ENCODE results near the gene SH3D19.

Gene SH3D19

GRCh38 chr4:151095142-151095541 is 230.3 kb downstream of the SH3D19 start:
- DNase-seq, result no peak
- Histone ChIP-seq H3K79me1 (ENCODE audit: low read length) (no peaks in the 10 kb centered on the region), H2AK5ac (ENCODE audit: low read length) (no peak overlapping the region), H3K18ac (ENCODE audit: low read length) (no peak overlapping the region), H3K23ac (ENCODE audit: low read length) (no peak overlapping the region), H3K4ac (ENCODE audit: low read depth, low read length) (no peak overlapping the region), H3K79me2 (ENCODE audit: control insufficient read depth, insufficient read depth, low read length) (peaks cover 7% of the 10 kb centered on the region), H3K4me3 (ENCODE audit: low read length) (no peak overlapping the region), H3K27ac (ENCODE audit: low read depth, low read length) (no peak overlapping the region), H3K4me1 (ENCODE audit: control insufficient read depth, low read depth, low read length) (no peaks in the 10 kb centered on the region), H3K27me3 (ENCODE audit: insufficient read depth, low read length, poor library complexity) (no peaks in the 10 kb centered on the region), H2BK120ac (ENCODE audit: low read depth, low read length) (no peak overlapping the region), H3K4me2 (ENCODE audit: low read length) (no peak overlapping the region), H2BK5ac (ENCODE audit: low read length) (no peak overlapping the region), H4K8ac (ENCODE audit: low read depth, low read length) (no peak overlapping the region), H3K9ac (ENCODE audit: low read length) (no peak overlapping the region), H4K5ac (ENCODE audit: low read length) (no peak overlapping the region), H2BK15ac (replicated peaks; ENCODE audit: low read depth) (no peak overlapping the region), H3K36me3 (ENCODE audit: control insufficient read depth, insufficient read depth, low read length) (no peaks in the 10 kb centered on the region), H3K56ac (ENCODE audit: low read length) (no peak overlapping the region)
- WGBS (ENCODE audit: extremely low coverage, insufficient coverage, low lambda C conversion rate), result no CpG with 5 or more reads among the region's 3 CpGs

- H3K36me3 ChIP-seq (ENCODE audit: control insufficient read depth, insufficient read depth, low read length), result no peaks in the 10 kb centered on the region
- no peak overlapping the region for H3K23ac ChIP-seq (ENCODE audit: low read length)
- no peak overlapping the region for H3K4me3 ChIP-seq (ENCODE audit: low read length)
- no peaks in the 10 kb centered on the region for H3K27me3 ChIP-seq (ENCODE audit: insufficient read depth, low read length, poor library complexity)
- no peaks in the 10 kb centered on the region for H3K79me2 ChIP-seq (ENCODE audit: control insufficient read depth, insufficient read depth, low read length)
- peak overlapping the region; percentile 35 for H2BK5ac ChIP-seq (ENCODE audit: low read length)
- no peak overlapping the region for H4K5ac ChIP-seq (ENCODE audit: low read length)
- no peak overlapping the region for H3K9ac ChIP-seq (ENCODE audit: low read length)
- no peak overlapping the region for H4K8ac ChIP-seq (ENCODE audit: low read depth, low read length)
- H3K18ac ChIP-seq (ENCODE audit: low read length), result no peak overlapping the region
- WGBS (ENCODE audit: extremely low coverage, insufficient coverage, low lambda C conversion rate), result no CpG with 5 or more reads among the region's 2 CpGs
- no peaks in the 10 kb centered on the region for H3K79me1 ChIP-seq (ENCODE audit: low read length)
- peak overlapping the region; percentile 51 for H3K56ac ChIP-seq (ENCODE audit: low read length)
- H2BK15ac ChIP-seq (replicated peaks; ENCODE audit: low read depth), result no peak overlapping the region
- peak overlapping the region; percentile 72 for H2AK5ac ChIP-seq (ENCODE audit: low read length)
- no peak for DNase-seq
- no peak overlapping the region for H3K4ac ChIP-seq (ENCODE audit: low read depth, low read length)
- H3K4me1 ChIP-seq (ENCODE audit: control insufficient read depth, low read depth, low read length), result no peaks in the 10 kb centered on the region
- no peak overlapping the region for H3K4me2 ChIP-seq (ENCODE audit: low read length)
- H2BK120ac ChIP-seq (ENCODE audit: low read depth, low read length), result no peak overlapping the region
- H3K27ac ChIP-seq (ENCODE audit: low read depth, low read length), result no peak overlapping the region
These were observed 231.1 kb downstream of the SH3D19 start for GRCh38 chr4:151094290-151094751.

GRCh38 chr4:151093203-151093602 is 232.2 kb downstream of the SH3D19 start:
- H3K36me3 ChIP-seq (ENCODE audit: control insufficient read depth, insufficient read depth, low read length), result no peaks in the 10 kb centered on the region
- H3K79me2 ChIP-seq (ENCODE audit: control insufficient read depth, insufficient read depth, low read length), result no peaks in the 10 kb centered on the region
- H3K18ac ChIP-seq (ENCODE audit: low read length), result peak overlapping the region; percentile 81
- no peak overlapping the region for H3K9ac ChIP-seq (ENCODE audit: low read length)
- peak overlapping the region; percentile 77 for H3K4ac ChIP-seq (ENCODE audit: low read depth, low read length)
- H2AK5ac ChIP-seq (ENCODE audit: low read length), result no peak overlapping the region
- H4K8ac ChIP-seq (ENCODE audit: low read depth, low read length), result no peak overlapping the region
- H3K27me3 ChIP-seq (ENCODE audit: insufficient read depth, low read length, poor library complexity), result no peaks in the 10 kb centered on the region
- no peak overlapping the region for H4K5ac ChIP-seq (ENCODE audit: low read length)
- no CpG with 5 or more reads among the region's 3 CpGs for WGBS (ENCODE audit: extremely low coverage, insufficient coverage, low lambda C conversion rate)
- H3K4me3 ChIP-seq (ENCODE audit: low read length), result no peak overlapping the region
- peak overlapping the region; percentile 95 for H2BK120ac ChIP-seq (ENCODE audit: low read depth, low read length)
- DNase-seq, result peak; percentile 51
- H3K23ac ChIP-seq (ENCODE audit: low read length), result no peak overlapping the region
- no peaks in the 10 kb centered on the region for H3K79me1 ChIP-seq (ENCODE audit: low read length)
- peak overlapping the region; percentile 17 for H2BK5ac ChIP-seq (ENCODE audit: low read length)
- no peaks in the 10 kb centered on the region for H3K4me1 ChIP-seq (ENCODE audit: control insufficient read depth, low read depth, low read length)
- peak overlapping the region; percentile 67 for H3K27ac ChIP-seq (ENCODE audit: low read depth, low read length)
- H3K4me2 ChIP-seq (ENCODE audit: low read length), result no peak overlapping the region
- peak overlapping the region; percentile 15 for H3K56ac ChIP-seq (ENCODE audit: low read length)
- H2BK15ac ChIP-seq (replicated peaks; ENCODE audit: low read depth), result no peak overlapping the region

- no peak overlapping the region for H3K23ac ChIP-seq (ENCODE audit: low read length)
- H3K18ac ChIP-seq (ENCODE audit: low read length), result peak overlapping the region; percentile 81
- H2BK15ac ChIP-seq (replicated peaks; ENCODE audit: low read depth), result no peak overlapping the region
- no peak overlapping the region for H3K4me3 ChIP-seq (ENCODE audit: low read length)
- DNase-seq, result peak; percentile 81
- no peak overlapping the region for H2AK5ac ChIP-seq (ENCODE audit: low read length)
- H2BK5ac ChIP-seq (ENCODE audit: low read length), result peak overlapping the region; percentile 56
- H3K9ac ChIP-seq (ENCODE audit: low read length), result no peak overlapping the region
- no peaks in the 10 kb centered on the region for H3K27me3 ChIP-seq (ENCODE audit: insufficient read depth, low read length, poor library complexity)
- peak overlapping the region; percentile 58 for H3K4ac ChIP-seq (ENCODE audit: low read depth, low read length)
- no peak overlapping the region for H2BK120ac ChIP-seq (ENCODE audit: low read depth, low read length)
- no peaks in the 10 kb centered on the region for H3K4me1 ChIP-seq (ENCODE audit: control insufficient read depth, low read depth, low read length)
- no peaks in the 10 kb centered on the region for H3K79me2 ChIP-seq (ENCODE audit: control insufficient read depth, insufficient read depth, low read length)
- peak overlapping the region; percentile 68 for H3K27ac ChIP-seq (ENCODE audit: low read depth, low read length)
- no CpG with 5 or more reads among the region's 3 CpGs for WGBS (ENCODE audit: extremely low coverage, insufficient coverage, low lambda C conversion rate)
- no peaks in the 10 kb centered on the region for H3K79me1 ChIP-seq (ENCODE audit: low read length)
- H3K36me3 ChIP-seq (ENCODE audit: control insufficient read depth, insufficient read depth, low read length), result no peaks in the 10 kb centered on the region
- H4K8ac ChIP-seq (ENCODE audit: low read depth, low read length), result no peak overlapping the region
- H4K5ac ChIP-seq (ENCODE audit: low read length), result no peak overlapping the region
- H3K4me2 ChIP-seq (ENCODE audit: low read length), result no peak overlapping the region
- peak overlapping the region; percentile 51 for H3K56ac ChIP-seq (ENCODE audit: low read length)
These were observed 232.9 kb downstream of the SH3D19 start for GRCh38 chr4:151092488-151092887.

- no peak overlapping the region for H2BK120ac ChIP-seq (ENCODE audit: low read depth, low read length)
- no peak overlapping the region for H3K4ac ChIP-seq (ENCODE audit: low read depth, low read length)
- no peaks in the 10 kb centered on the region for H3K4me1 ChIP-seq (ENCODE audit: control insufficient read depth, low read depth, low read length)
- no peak overlapping the region for H3K27ac ChIP-seq (ENCODE audit: low read depth, low read length)
- no peak overlapping the region for H4K5ac ChIP-seq (ENCODE audit: low read length)
- H3K27me3 ChIP-seq (ENCODE audit: insufficient read depth, low read length, poor library complexity), result no peaks in the 10 kb centered on the region
- H3K36me3 ChIP-seq (ENCODE audit: control insufficient read depth, insufficient read depth, low read length), result no peaks in the 10 kb centered on the region
- no peak overlapping the region for H4K8ac ChIP-seq (ENCODE audit: low read depth, low read length)
- no peak overlapping the region for H3K23ac ChIP-seq (ENCODE audit: low read length)
- no peak overlapping the region for H3K9ac ChIP-seq (ENCODE audit: low read length)
- H3K4me2 ChIP-seq (ENCODE audit: low read length), result no peak overlapping the region
- H3K56ac ChIP-seq (ENCODE audit: low read length), result no peak overlapping the region
- H3K79me1 ChIP-seq (ENCODE audit: low read length), result no peaks in the 10 kb centered on the region
- no peaks in the 10 kb centered on the region for H3K79me2 ChIP-seq (ENCODE audit: control insufficient read depth, insufficient read depth, low read length)
- no peak overlapping the region for H3K18ac ChIP-seq (ENCODE audit: low read length)
- no CpG with 5 or more reads among the region's 2 CpGs for WGBS (ENCODE audit: extremely low coverage, insufficient coverage, low lambda C conversion rate)
- no peak for DNase-seq
- no peak overlapping the region for H3K4me3 ChIP-seq (ENCODE audit: low read length)
- H2BK15ac ChIP-seq (replicated peaks; ENCODE audit: low read depth), result no peak overlapping the region
- H2BK5ac ChIP-seq (ENCODE audit: low read length), result no peak overlapping the region
- no peak overlapping the region for H2AK5ac ChIP-seq (ENCODE audit: low read length)
These were observed 234.4 kb downstream of the SH3D19 start for GRCh38 chr4:151091047-151091446.

GRCh38 chr4:151087467-151087866 is 237.9 kb downstream of the SH3D19 start:
- Histone ChIP-seq H2BK5ac (ENCODE audit: low read length) (no peak overlapping the region), H3K56ac (ENCODE audit: low read length) (no peak overlapping the region), H3K4me1 (ENCODE audit: control insufficient read depth, low read depth, low read length) (no peaks in the 10 kb centered on the region), H3K36me3 (ENCODE audit: control insufficient read depth, insufficient read depth, low read length) (no peaks in the 10 kb centered on the region), H3K23ac (ENCODE audit: low read length) (no peak overlapping the region), H3K9ac (ENCODE audit: low read length) (no peak overlapping the region), H3K18ac (ENCODE audit: low read length) (no peak overlapping the region), H2BK120ac (ENCODE audit: low read depth, low read length) (no peak overlapping the region), H3K4me2 (ENCODE audit: low read length) (no peak overlapping the region), H2BK15ac (replicated peaks; ENCODE audit: low read depth) (no peak overlapping the region), H3K27me3 (ENCODE audit: insufficient read depth, low read length, poor library complexity) (no peaks in the 10 kb centered on the region), H4K5ac (ENCODE audit: low read length) (no peak overlapping the region), H2AK5ac (ENCODE audit: low read length) (no peak overlapping the region), H4K8ac (ENCODE audit: low read depth, low read length) (no peak overlapping the region), H3K79me1 (ENCODE audit: low read length) (no peaks in the 10 kb centered on the region), H3K27ac (ENCODE audit: low read depth, low read length) (no peak overlapping the region), H3K4me3 (ENCODE audit: low read length) (no peak overlapping the region), H3K4ac (ENCODE audit: low read depth, low read length) (peak overlapping the region; percentile 21), H3K79me2 (ENCODE audit: control insufficient read depth, insufficient read depth, low read length) (no peaks in the 10 kb centered on the region)
- WGBS (ENCODE audit: extremely low coverage, insufficient coverage, low lambda C conversion rate), result no CpG with 5 or more reads among the region's 8 CpGs
- no peak for DNase-seq
